T-helper 17 cell (primary cell): ENCODE results near the gene LYRM4. TPM values are rescaled to one million over a fixed set of nuclear protein-coding genes. Genes with fewer than 3 reads are reported as not detected.

ENCODE experiments used
- ATAC-seq: fragments of 150-1000 bp; cut with Tn5 transposase; 2 replicates; pipeline ENCODE4 v1.10.0; 2021; ENCODE audit warnings: mild to moderate bottlenecking, moderate library complexity
- DNase-seq, 3 donors: peaks; one replicate each; pipeline versions ENCODE4 v3.0.0 to v3.0.0-alpha.2; 2020 to 2021
- H3K9me3 ChIP-seq: one replicate; pipeline ENCODE4 v1.7.0; 2013; ENCODE audit warnings: low read length, mild to moderate bottlenecking; ENCODE audit not compliant: control insufficient read depth, poor library complexity, severe bottlenecking
- H3K27ac Mint-ChIP-seq: one replicate; pipeline ENCODE4 v1.8.0; 2022; ENCODE audit warnings: mild to moderate bottlenecking, moderate library complexity, mixed read lengths
- H3K27me3 Mint-ChIP-seq: one replicate; pipeline ENCODE4 v1.8.0; 2022; ENCODE audit warnings: mixed read lengths
- H3K36me3 Mint-ChIP-seq: one replicate; pipeline ENCODE4 v1.8.0; 2022; ENCODE audit warnings: low read depth, mixed read lengths
- H3K4me1 Mint-ChIP-seq: one replicate; pipeline ENCODE4 v1.8.0; 2022; ENCODE audit warnings: mild to moderate bottlenecking, mixed read lengths
- H3K4me3 Mint-ChIP-seq: one replicate; pipeline ENCODE4 v1.8.0; 2022; ENCODE audit warnings: mild to moderate bottlenecking, moderate library complexity, mixed read lengths
- total RNA-seq, 4 donors: library from RNA in 2 of 4; stranded (reverse) in 2 of 4; gene quantifications; one replicate each; pipeline ENCODE4 v1.2.3 and lab custom pipeline; 2022 to 2026

The LYRM4 gene
- total RNA-seq, 2 donors from 2014 or later: 14.6 to 19.2 TPM

DNA sequence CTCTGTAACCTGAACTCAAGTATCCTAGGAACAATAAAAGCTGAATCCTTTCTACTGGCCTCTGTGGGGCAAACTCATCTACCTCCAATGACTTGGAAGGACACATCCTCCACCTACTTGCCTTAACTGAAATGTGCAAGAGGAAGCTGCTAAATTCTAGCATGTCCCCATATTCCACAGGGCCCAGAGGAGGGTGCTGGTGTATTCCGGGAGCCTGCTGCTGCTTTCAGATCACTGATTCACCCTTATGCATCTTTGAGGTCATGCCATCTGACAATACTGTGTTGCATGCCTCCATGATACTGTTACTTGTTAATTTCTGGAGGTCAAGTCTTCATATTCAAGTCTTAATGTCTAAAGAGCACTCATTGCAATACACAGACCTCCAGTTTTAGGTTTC lies 40.3 kb downstream of the LYRM4 start:
- no peak for ATAC-seq
- peaks cover 6% of the 10 kb centered on the region for H3K36me3 Mint-ChIP-seq

DNA sequence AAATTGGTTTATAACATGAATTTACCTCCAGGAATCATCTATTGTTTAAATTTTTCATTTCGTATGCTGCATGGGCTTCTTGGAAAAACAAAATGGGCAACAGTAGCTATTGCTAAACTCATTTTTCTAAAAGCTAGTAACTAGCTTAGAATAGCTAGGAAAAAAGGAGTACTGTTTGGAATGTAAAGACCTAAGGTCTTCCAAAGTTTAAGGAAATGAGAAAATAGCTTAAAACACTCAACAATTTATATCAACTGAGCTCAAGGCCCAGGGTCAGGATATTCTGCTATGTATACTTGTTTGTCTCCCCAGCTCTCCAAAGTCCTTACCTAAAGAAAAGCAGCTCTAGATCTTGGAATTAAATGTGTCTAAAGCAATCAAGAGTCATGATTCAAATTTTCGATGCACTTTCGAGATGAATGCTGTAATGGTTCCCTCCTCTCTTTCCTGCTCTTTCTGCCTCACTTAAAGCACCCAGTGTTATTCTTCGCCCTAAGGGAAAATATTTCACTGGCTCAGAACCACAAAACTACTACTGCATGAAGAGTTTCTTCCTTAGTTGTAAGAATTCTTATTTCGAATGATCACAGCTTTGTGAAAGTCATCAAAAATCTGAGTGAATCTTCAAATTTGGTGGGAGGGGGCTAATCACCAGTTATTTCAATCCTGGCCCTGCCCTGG lies 41.6 kb downstream of the LYRM4 start:
- Mint-ChIP-seq H3K27me3 (no peaks in the 10 kb centered on the region), H3K27ac (no peak overlapping the region), H3K4me1 (peaks cover 4% of the 10 kb centered on the region), H3K36me3 (peaks cover 6% of the 10 kb centered on the region), H3K4me3 (no peak overlapping the region)
- no peak for ATAC-seq
- DNase-seq: no peak
- H3K9me3 ChIP-seq: no peaks in the 10 kb centered on the region

More for the DNA sequence above, 40.3 kb downstream of the LYRM4 start:
- no peak for DNase-seq
- Mint-ChIP-seq H3K4me3 (no peak overlapping the region), H3K27me3 (no peaks in the 10 kb centered on the region), H3K4me1 (peaks cover 4% of the 10 kb centered on the region), H3K27ac (no peak overlapping the region)
- H3K9me3 ChIP-seq: no peaks in the 10 kb centered on the region

DNA sequence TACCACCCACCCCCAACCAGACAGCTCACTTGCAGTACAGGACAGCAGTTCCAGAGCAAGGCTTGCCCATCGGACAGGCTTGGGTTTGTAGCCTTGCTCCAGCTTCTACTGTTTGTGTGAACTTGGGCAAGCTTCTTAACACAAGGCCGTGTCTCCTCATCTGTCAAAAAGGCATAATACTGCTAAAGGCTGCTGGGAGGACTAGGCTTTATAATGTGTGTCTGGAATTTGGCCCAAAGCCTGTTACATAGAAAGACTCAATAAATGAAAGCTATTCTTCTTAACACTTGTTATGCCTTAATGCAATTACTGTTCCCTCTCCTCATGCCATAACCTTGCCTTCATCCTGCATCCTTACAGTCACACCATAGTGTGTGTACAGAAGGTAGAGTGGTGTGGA lies 43.4 kb downstream of the LYRM4 start:
- ATAC-seq: no peak
- H3K27me3 Mint-ChIP-seq: no peaks in the 10 kb centered on the region
- H3K36me3 Mint-ChIP-seq: peaks cover 9% of the 10 kb centered on the region
- H3K27ac Mint-ChIP-seq: no peak overlapping the region
- H3K9me3 ChIP-seq: no peaks in the 10 kb centered on the region
- H3K4me3 Mint-ChIP-seq: no peak overlapping the region
- peaks cover 7% of the 10 kb centered on the region for H3K4me1 Mint-ChIP-seq
- no peak for DNase-seq

DNA sequence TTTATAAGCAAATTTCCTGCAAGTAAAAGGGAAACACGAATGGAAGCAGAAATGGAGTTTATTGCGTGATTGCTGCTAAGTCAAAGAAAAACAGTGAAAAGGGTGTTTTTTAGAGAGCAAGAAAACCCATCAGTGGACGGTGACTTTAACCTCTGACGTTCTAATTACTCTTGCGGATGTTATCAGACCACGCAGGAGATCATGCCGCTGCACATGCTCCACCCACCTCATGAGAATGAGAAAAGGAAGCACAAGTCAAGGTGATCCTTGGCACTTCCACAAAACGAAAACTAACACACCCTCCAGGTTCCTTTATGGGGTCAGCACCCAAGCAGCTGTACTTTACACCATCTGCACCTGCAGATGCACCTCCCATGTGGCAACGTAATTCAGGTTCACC lies 45.0 kb downstream of the LYRM4 start:
- peaks cover 7% of the 10 kb centered on the region for H3K36me3 Mint-ChIP-seq
- peaks cover 10% of the 10 kb centered on the region for H3K4me1 Mint-ChIP-seq
- H3K27me3 Mint-ChIP-seq: no peaks in the 10 kb centered on the region
- H3K9me3 ChIP-seq: no peaks in the 10 kb centered on the region
- DNase-seq (no peak), ATAC-seq (no peak)
- H3K4me3 Mint-ChIP-seq: no peak overlapping the region
- no peak overlapping the region for H3K27ac Mint-ChIP-seq

DNA sequence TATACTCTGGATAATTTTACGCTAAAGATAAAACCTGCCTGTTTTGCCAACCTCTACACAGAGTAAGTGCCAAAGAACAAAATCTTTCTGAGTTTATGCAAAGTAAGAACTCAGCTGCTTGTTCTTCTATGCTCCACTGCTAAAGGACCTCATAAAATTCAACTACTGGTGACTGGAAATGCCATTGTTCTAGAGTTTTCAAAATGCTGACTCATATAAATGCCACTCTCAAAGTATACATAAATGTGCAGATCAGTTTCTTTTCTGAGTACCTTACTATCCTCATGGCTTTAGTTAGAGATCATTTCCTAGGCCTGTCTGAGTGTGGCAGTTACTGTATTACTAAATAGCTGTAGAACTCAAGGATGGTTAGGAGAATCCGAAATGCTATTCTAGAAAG lies 45.6 kb downstream of the LYRM4 start:
- ATAC-seq (no peak), DNase-seq (no peak)
- Mint-ChIP-seq H3K4me1 (peaks cover 12% of the 10 kb centered on the region), H3K36me3 (peaks cover 6% of the 10 kb centered on the region), H3K27ac (no peak overlapping the region), H3K4me3 (no peak overlapping the region), H3K27me3 (no peaks in the 10 kb centered on the region)
- no peaks in the 10 kb centered on the region for H3K9me3 ChIP-seq

DNA sequence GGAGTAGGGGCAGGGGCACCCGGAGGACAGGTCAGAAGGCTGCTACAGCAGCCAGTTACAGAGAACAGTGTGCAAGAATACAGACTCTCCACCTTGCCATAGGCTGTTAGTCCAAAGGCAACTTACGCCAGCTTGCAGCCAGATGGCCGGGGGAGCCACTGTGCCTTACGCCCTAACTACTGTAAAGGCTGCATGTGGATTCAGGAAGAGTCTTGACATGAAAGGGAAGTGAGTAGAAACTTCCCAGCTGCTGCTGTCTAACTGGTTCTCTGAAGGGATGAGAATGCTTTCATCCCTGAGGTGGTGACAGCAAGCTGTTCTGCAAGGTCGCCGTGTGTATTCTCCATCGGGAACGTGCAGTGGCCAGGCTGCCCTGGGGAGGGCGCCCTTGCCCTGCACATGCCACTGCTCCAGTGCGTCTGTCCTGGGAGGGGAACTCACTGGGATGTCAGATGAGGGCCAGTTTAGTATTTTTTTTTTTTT lies 46.1 kb downstream of the LYRM4 start:
- Mint-ChIP-seq H3K27ac (no peak overlapping the region), H3K27me3 (no peaks in the 10 kb centered on the region), H3K36me3 (peaks cover 3% of the 10 kb centered on the region), H3K4me1 (peaks cover 8% of the 10 kb centered on the region), H3K4me3 (no peak overlapping the region)
- no peaks in the 10 kb centered on the region for H3K9me3 ChIP-seq
- DNase-seq (no peak), ATAC-seq (no peak)

DNA sequence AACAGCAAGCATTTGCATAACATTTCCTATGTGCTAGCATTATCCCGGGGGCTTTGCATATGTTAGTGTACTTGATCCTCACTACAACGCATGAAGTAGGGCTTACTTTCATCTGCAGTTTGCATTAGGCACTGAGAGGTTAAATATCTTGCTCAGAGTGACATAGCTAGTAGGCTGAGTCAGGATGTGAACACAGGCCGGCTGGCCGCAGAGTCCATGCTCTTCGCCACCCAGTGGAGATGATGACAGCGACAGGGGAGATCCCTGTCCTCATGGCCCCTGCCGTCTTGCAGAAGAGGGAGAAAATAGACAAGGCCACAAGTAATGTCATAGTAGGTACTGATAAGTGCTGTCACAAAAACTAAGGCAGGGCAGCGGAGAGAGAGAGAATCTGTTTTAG lies 46.9 kb downstream of the LYRM4 start:
- H3K4me3 Mint-ChIP-seq: no peak overlapping the region
- H3K4me1 Mint-ChIP-seq: peaks cover 8% of the 10 kb centered on the region
- DNase-seq (no peak), ATAC-seq (no peak)
- H3K27ac Mint-ChIP-seq: no peak overlapping the region
- no peaks in the 10 kb centered on the region for H3K9me3 ChIP-seq
- H3K27me3 Mint-ChIP-seq: no peaks in the 10 kb centered on the region
- H3K36me3 Mint-ChIP-seq: peaks cover 3% of the 10 kb centered on the region

DNA sequence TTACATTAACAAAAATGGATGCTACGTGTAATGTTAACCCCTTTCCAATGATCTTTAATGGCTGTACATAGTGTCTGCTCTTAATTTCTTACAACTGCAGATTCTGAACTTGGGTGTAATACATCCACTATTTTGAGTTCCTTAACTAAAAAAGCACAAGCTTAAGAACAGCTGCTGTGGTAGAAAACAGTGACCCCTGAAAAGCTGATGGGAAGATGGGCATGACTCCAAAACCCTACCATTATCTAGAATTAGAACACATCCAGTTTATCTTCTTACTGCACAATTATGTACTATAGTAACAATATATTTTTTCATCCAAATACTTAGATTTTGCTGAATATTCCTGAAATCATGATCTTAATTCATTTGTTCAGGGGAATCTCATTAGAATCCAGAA lies 49.3 kb downstream of the LYRM4 start:
- no peak for ATAC-seq
- peaks cover 5% of the 10 kb centered on the region for H3K36me3 Mint-ChIP-seq
- no peak for DNase-seq
- H3K4me1 Mint-ChIP-seq: peaks cover 8% of the 10 kb centered on the region
- H3K4me3 Mint-ChIP-seq: no peak overlapping the region
- no peaks in the 10 kb centered on the region for H3K27me3 Mint-ChIP-seq
- no peaks in the 10 kb centered on the region for H3K9me3 ChIP-seq
- no peak overlapping the region for H3K27ac Mint-ChIP-seq

DNA sequence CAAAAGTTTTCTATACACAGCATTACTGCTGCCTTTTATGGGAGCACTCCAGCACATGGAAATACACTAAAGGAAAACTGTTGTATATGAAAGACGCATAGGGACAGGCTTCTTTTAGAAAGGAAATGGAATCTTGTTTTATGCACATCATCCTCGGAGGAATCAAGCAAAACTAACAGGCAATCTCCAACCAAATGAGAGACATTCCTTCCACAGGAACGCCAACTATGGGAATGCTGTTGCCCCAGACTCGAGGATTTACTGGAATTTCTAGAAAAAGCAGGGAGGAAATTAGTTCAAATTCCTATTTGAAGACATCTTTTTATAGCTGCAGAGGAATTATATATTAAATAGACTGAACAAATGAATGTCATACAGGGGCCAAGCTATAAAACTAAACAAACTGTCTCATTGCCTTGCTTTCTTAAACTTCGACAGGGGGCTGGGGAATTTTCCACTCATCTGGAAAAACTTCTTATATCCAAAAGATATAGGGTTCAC lies 52.2 kb downstream of the LYRM4 start:
- ATAC-seq (no peak), DNase-seq (no peak)
- Mint-ChIP-seq H3K4me3 (no peak overlapping the region), H3K27ac (no peak overlapping the region), H3K36me3 (peaks cover 7% of the 10 kb centered on the region), H3K27me3 (no peaks in the 10 kb centered on the region), H3K4me1 (peaks cover 10% of the 10 kb centered on the region)
- no peaks in the 10 kb centered on the region for H3K9me3 ChIP-seq

DNA sequence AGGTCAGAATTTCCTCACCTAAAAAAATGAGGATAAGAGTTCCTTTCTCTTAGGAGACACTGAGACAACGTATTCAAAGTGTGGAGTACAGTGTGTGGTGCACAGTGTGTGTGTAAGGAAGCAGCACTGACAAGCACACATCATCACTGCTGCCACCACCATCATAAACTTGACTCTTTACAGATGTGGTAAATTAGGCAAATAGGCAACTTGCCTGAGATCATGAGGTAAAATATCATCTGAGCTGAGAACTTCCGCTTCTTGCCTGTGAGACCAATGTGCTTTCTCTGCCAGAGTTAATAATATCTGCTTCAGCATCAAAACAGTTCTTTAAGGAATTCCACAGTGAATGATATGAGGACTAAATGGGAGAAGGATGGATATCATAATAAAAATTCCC lies 52.7 kb downstream of the LYRM4 start:
- Mint-ChIP-seq H3K27ac (no peak overlapping the region), H3K4me3 (no peak overlapping the region), H3K36me3 (peaks cover 7% of the 10 kb centered on the region), H3K27me3 (no peaks in the 10 kb centered on the region), H3K4me1 (peaks cover 12% of the 10 kb centered on the region)
- ATAC-seq (no peak), DNase-seq (no peak)
- H3K9me3 ChIP-seq: no peaks in the 10 kb centered on the region

DNA sequence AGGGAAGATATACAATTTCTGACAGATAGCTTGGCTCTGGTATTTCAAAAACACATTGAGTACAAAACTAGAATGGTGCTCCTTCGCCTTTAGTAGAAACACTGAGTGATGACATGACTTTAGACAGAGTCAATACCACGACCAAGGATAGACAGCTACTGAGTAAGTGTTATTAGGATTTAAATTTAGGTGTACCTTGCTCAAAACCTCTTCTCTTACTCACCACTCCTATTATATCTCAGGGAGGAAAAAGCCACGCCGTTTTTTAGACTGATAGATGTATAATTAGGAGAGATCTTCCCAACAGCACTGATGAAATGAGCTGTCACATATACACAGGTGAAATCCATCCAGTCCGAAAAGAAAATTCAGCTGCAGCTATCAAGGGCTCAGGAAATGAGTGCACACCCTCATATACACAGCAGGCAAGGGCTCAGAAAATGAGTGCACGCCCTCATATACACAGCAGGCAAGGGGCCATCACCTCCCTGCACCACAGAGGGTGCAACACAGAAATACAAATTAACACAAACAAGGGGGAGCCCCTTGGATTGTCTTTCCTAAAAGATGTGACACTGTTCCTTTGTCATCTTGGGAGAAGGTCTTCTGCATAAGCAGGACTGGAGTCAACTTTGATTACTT lies 53.7 kb downstream of the LYRM4 start:
- no peak for ATAC-seq
- no peaks in the 10 kb centered on the region for H3K9me3 ChIP-seq
- Mint-ChIP-seq H3K4me1 (peaks cover 12% of the 10 kb centered on the region), H3K27ac (no peak overlapping the region), H3K36me3 (peaks cover 4% of the 10 kb centered on the region), H3K27me3 (no peaks in the 10 kb centered on the region), H3K4me3 (no peak overlapping the region)
- DNase-seq: no peak

DNA sequence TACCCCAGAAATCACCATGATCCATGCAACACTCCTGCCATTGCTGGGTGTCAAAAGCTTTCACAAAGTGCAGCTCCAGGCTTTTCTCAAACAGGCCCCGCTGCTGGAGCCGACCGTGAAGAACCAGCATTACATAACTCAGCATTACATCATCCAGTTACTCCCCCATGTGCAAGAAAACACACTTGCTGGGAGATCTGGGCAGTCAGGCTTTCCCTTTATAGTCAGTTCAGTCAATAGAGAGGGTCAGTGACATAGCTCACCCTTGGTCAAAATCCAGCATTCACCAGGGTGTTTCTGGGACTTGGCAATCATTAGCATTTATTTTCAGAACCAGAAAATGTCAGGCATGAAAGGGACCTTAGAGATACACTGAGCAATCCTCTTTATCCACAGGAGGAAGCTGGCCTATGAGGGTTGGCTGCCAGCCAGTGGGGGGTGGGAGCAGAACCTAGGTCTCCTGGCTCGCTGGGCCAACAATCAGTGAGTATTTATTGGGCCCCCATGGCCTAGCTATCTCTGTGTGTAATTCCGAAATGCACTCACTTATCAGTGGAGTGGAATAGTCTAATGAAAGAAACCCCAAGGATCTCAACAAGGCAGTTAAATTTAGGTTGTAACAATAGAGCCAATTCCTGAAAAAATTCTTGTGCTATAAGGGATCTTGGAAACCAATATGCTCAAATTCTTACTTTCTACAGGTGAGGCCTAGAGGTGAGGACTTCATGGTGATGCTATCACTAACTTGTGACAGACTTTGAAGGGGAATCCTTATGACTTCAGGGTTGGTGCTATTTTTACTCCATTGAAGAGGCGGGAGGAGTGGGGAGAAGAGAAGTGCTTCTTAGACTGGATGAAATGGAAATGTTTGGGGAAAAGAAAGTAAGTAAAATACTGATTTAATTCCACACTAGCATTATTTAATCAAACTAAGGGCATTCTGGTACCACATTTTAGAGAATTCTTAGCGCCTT lies 54.6 kb downstream of the LYRM4 start:
- Mint-ChIP-seq H3K4me3 (no peak overlapping the region), H3K36me3 (peaks cover 4% of the 10 kb centered on the region), H3K27ac (no peak overlapping the region), H3K27me3 (no peaks in the 10 kb centered on the region), H3K4me1 (peaks cover 9% of the 10 kb centered on the region)
- ATAC-seq: no peak
- no peaks in the 10 kb centered on the region for H3K9me3 ChIP-seq
- DNase-seq: no peak

DNA sequence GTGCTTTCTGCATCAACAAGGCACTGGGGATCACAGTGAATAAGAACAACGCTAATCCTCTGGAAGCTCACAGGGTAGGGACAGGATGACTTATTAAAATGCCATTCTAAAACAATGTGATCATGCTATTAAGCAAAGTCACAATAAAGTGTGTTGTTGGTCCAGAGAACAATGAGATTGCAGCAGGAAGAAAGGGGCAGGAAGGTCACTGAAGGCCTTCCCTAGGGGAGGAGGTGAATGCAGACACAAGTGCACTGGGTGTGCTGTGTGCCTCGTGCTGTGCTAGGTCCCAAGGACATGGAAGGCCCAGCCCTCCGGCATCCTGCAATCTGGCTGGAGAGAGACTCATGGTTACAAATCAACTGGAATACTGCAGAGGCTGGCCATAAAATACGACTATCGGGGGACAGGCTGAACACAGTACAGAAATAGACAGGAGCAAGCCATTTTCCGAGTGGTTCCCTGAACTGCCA lies 55.7 kb downstream of the LYRM4 start:
- peaks cover 6% of the 10 kb centered on the region for H3K4me1 Mint-ChIP-seq
- H3K9me3 ChIP-seq: no peaks in the 10 kb centered on the region
- H3K4me3 Mint-ChIP-seq: no peak overlapping the region
- DNase-seq (no peak), ATAC-seq (no peak)
- H3K27ac Mint-ChIP-seq: no peak overlapping the region
- no peaks in the 10 kb centered on the region for H3K27me3 Mint-ChIP-seq
- peaks cover 4% of the 10 kb centered on the region for H3K36me3 Mint-ChIP-seq
